ENCODE results near the gene POU4F1. TPM values are rescaled to one million over a fixed set of nuclear protein-coding genes. Genes with fewer than 3 reads are reported as not detected.

POU4F1 gene
- total RNA-seq, 2 donors from 2014 or later: 0.06 TPM; not detected in 1

GRCh38 chr13:78608252-78608687, 4.9 kb upstream of the POU4F1 start:
- intact Hi-C loops (cut with DNase I, micrococcal nuclease): no loop called here
- no peak for ATAC-seq
- DNase-seq: no peak

- DNase-seq (no peak), ATAC-seq (no peak)
- intact Hi-C loops (cut with DNase I, micrococcal nuclease): no loop called here
Observed at GRCh38 chr13:78607409-78608251, 4.3 kb upstream of the POU4F1 start.

- DNase-seq: no peak
- no peak for ATAC-seq
- intact Hi-C loops (cut with DNase I, micrococcal nuclease): no loop called here
Observed at GRCh38 chr13:78606471-78607408, 3.4 kb upstream of the POU4F1 start.

- ATAC-seq (no peak), DNase-seq (no peak)
- intact Hi-C loops (cut with DNase I, micrococcal nuclease): no loop called here
Observed at GRCh38 chr13:78604782-78605611, 1.6 kb upstream of the POU4F1 start.

GRCh38 chr13:78602561-78603239, 652 bp downstream of the POU4F1 start:
- DNase-seq (no peak), ATAC-seq (peak; percentile 26)
- intact Hi-C loops (cut with DNase I, micrococcal nuclease): no loop called here

GRCh38 chr13:78601874-78602560, 1.3 kb downstream of the POU4F1 start:
- DNase-seq: no peak
- intact Hi-C loops (cut with DNase I, micrococcal nuclease): no loop called here
- no peak for ATAC-seq

- DNase-seq: no peak
- peak; percentile 43 for ATAC-seq
- intact Hi-C loops (cut with DNase I, micrococcal nuclease): no loop called here
Observed at GRCh38 chr13:78601124-78601873, 2.1 kb downstream of the POU4F1 start.

GRCh38 chr13:78600280-78600883, 3.0 kb downstream of the POU4F1 start:
- no peak for ATAC-seq
- DNase-seq: no peak
- intact Hi-C loops (cut with DNase I, micrococcal nuclease): no loop called here

- DNase-seq: no peak
- no peak for ATAC-seq
- intact Hi-C loops (cut with DNase I, micrococcal nuclease): no loop called here
Observed at GRCh38 chr13:78599645-78600279, 3.6 kb downstream of the POU4F1 start.

GRCh38 chr13:78598966-78599644, 4.2 kb downstream of the POU4F1 start:
- ATAC-seq (no peak), DNase-seq (no peak)
- intact Hi-C loops (cut with DNase I, micrococcal nuclease): no loop called here

GRCh38 chr13:78598116-78598781, 5.1 kb downstream of the POU4F1 start:
- intact Hi-C loops (cut with DNase I, micrococcal nuclease): no loop called here
- ATAC-seq: no peak
- DNase-seq: no peak

GRCh38 chr13:78597602-78597932, 5.8 kb downstream of the POU4F1 start:
- intact Hi-C loops (cut with DNase I, micrococcal nuclease): no loop called here
- DNase-seq: no peak
- no peak for ATAC-seq

GRCh38 chr13:78596736-78597601, 6.4 kb downstream of the POU4F1 start:
- intact Hi-C loops (cut with DNase I, micrococcal nuclease): no loop called here
- ATAC-seq (no peak), DNase-seq (no peak)

GRCh38 chr13:78596399-78596735, 7.0 kb downstream of the POU4F1 start:
- ATAC-seq: no peak
- intact Hi-C loops (cut with DNase I, micrococcal nuclease): no loop called here
- DNase-seq: no peak
